SH-SY5Y (cell line): ENCODE data around the gene CDK5R1.

Experiments used
- GATA2 ChIP-seq: IDR thresholded peaks from 2 replicates; pipeline ENCODE4 v1.6.1; 2011; ENCODE audit warnings: mild to moderate bottlenecking, low read depth, low read length
- GATA3 ChIP-seq: IDR thresholded peaks from 2 replicates; pipeline ENCODE4 v1.6.1; 2011; ENCODE audit warnings: low read depth, mild to moderate bottlenecking, low read length, moderate library complexity

GRCh38 chr17:32525122-32525521, 38.3 kb downstream of the CDK5R1 start:
- no peak for TF ChIP-seq GATA2
- no peak for TF ChIP-seq GATA3
